IMR-90 (cell line): ENCODE results near the gene AGK. TPM values are rescaled to one million over a fixed set of nuclear protein-coding genes. Genes with fewer than 3 reads are reported as not detected.
A peak's percentile ranks its signal among the peaks of the same experiment; 100 is the strongest.

Experiments used
- ATAC-seq: fragments of 200-7000 bp; cut with Tn5 transposase; 2 replicates; pipeline ENCODE4 v1.9.1; 2020; ENCODE audit warnings: low read depth, mild to moderate bottlenecking, moderate library complexity
- BruUV-seq: library from RNA; stranded (reverse); fragments of 400-500 nt; replicated peaks from 2 replicates; lab custom pipeline; 2021; lab: Mats Ljungman, UMichigan
- CTCF ChIA-PET: fragments of 300-600 bp; formaldehyde crosslinking; extraction: SDS; loops from one replicate; lab custom pipeline; 2021; ENCODE audit warnings: antibody characterized with exemption; lab: Yijun Ruan, JAX
- POLR2A ChIA-PET: fragments of 300-600 bp; sonication (Branson Sonifier 250); formaldehyde crosslinking; loops from one replicate; lab custom pipeline; 2022; ENCODE audit warnings: antibody characterized with exemption; ENCODE audit not compliant: unreplicated experiment; lab: Charles Lee
- DNase-seq: peaks from one replicate; pipeline ENCODE4 v3.0.0; 2013
- H2AFZ ChIP-seq: replicated peaks from 2 replicates; pipeline ENCODE3; 2013; ENCODE audit warnings: low read length, mild to moderate bottlenecking; ENCODE audit not compliant: poor library complexity
- H2AK5ac ChIP-seq: 2 replicates; pipeline ENCODE4 v1.6.1; 2013; ENCODE audit warnings: low read depth, low read length, inconsistent platforms
- H2AK9ac ChIP-seq: replicated peaks from 2 replicates; pipeline ENCODE3; 2013; ENCODE audit warnings: mild to moderate bottlenecking, low read depth, low read length, moderate library complexity; ENCODE audit not compliant: poor library complexity
- H2BK120ac ChIP-seq: 2 replicates; pipeline ENCODE4 v1.6.1; 2013; ENCODE audit warnings: low read depth, low read length, inconsistent platforms
- H2BK15ac ChIP-seq: 3 replicates; pipeline ENCODE4 v1.6.1; 2013; ENCODE audit warnings: low read depth, low read length, inconsistent platforms
- H2BK20ac ChIP-seq: 2 replicates; pipeline ENCODE4 v1.6.1; 2013; ENCODE audit warnings: low read depth, mild to moderate bottlenecking, inconsistent platforms, low read length, moderate library complexity
- H2BK5ac ChIP-seq: 2 replicates; pipeline ENCODE4 v1.6.1; 2013; ENCODE audit warnings: mild to moderate bottlenecking, low read depth, low read length, inconsistent platforms; ENCODE audit not compliant: poor library complexity, severe bottlenecking
- H3K14ac ChIP-seq: replicated peaks from 2 replicates; pipeline ENCODE4 v1.6.1; 2013; ENCODE audit warnings: low read depth, low read length, inconsistent platforms
- H3K18ac ChIP-seq: 2 replicates; pipeline ENCODE4 v1.6.1; 2013; ENCODE audit warnings: low read depth, low read length, control low read depth
- H3K23ac ChIP-seq: 2 replicates; pipeline ENCODE4 v1.6.1; 2013; ENCODE audit warnings: low read depth, low read length, inconsistent platforms
- H3K27ac ChIP-seq: 2 replicates; pipeline ENCODE4 v1.5.1; 2013; ENCODE audit warnings: mild to moderate bottlenecking, control low read depth, low read length; ENCODE audit not compliant: insufficient read depth
- H3K27me3 ChIP-seq: 2 replicates; pipeline ENCODE4 v1.6.1; 2013; ENCODE audit warnings: low read length; ENCODE audit not compliant: control insufficient read depth, insufficient read depth
- H3K36me3 ChIP-seq: 2 replicates; pipeline ENCODE4 v1.6.1; 2013; ENCODE audit warnings: low read length, mixed read lengths; ENCODE audit not compliant: control insufficient read depth, insufficient read depth
- H3K4ac ChIP-seq: 2 replicates; pipeline ENCODE4 v1.6.1; 2013; ENCODE audit warnings: low read depth, low read length, inconsistent platforms
- H3K4me1 ChIP-seq: 2 replicates; pipeline ENCODE4 v1.6.1; 2013; ENCODE audit warnings: low read length, mixed read lengths; ENCODE audit not compliant: control insufficient read depth, insufficient read depth
- H3K4me2 ChIP-seq: 2 replicates; pipeline ENCODE4 v1.6.1; 2013; ENCODE audit warnings: low read depth, mild to moderate bottlenecking, control low read depth, low read length, moderate library complexity
- H3K4me3 ChIP-seq: 2 replicates; pipeline ENCODE4 v1.5.1; 2013; ENCODE audit warnings: low read depth, mild to moderate bottlenecking, control low read depth, low read length, moderate library complexity; ENCODE audit not compliant: insufficient read depth
- H3K56ac ChIP-seq: 2 replicates; pipeline ENCODE4 v1.6.1; 2013; ENCODE audit warnings: low read length, inconsistent platforms; ENCODE audit not compliant: insufficient read depth; ENCODE audit errors: extremely low read depth
- H3K79me1 ChIP-seq, 2 experiments: 2 replicates each; pipeline ENCODE4 v1.6.1; 2013; ENCODE audit warnings: low read length in 2 of 2, inconsistent platforms in 1 of 2, low read depth in 1 of 2
- H3K9ac ChIP-seq: 2 replicates; pipeline ENCODE4 v1.6.1; 2013; ENCODE audit warnings: low read depth, low read length, control low read depth
- H3K9me1 ChIP-seq: 2 replicates; pipeline ENCODE4 v1.6.1; 2013; ENCODE audit warnings: low read length, inconsistent platforms; ENCODE audit not compliant: insufficient read depth
- H3K9me3 ChIP-seq: 2 replicates; pipeline ENCODE4 v1.6.1; 2013; ENCODE audit warnings: low read length; ENCODE audit not compliant: control insufficient read depth, insufficient read depth
- H4K20me1 ChIP-seq: 2 replicates; pipeline ENCODE4 v1.6.1; 2013; ENCODE audit warnings: low read length, inconsistent platforms; ENCODE audit not compliant: insufficient read depth
- H4K5ac ChIP-seq: 2 replicates; pipeline ENCODE4 v1.6.1; 2013; ENCODE audit warnings: mild to moderate bottlenecking, low read depth, low read length, control low read depth
- H4K8ac ChIP-seq, 2 experiments: 2 replicates each; pipeline ENCODE4 v1.6.1; 2013; ENCODE audit warnings: low read depth in 2 of 2, low read length in 2 of 2, control low read depth in 1 of 2, inconsistent platforms in 1 of 2
- H4K91ac ChIP-seq: 2 replicates; pipeline ENCODE4 v1.6.1; 2013; ENCODE audit warnings: low read depth, low read length, inconsistent platforms; ENCODE audit not compliant: insufficient read depth
- BHLHE40 ChIP-seq: fragments of 150-350 bp; IDR thresholded peaks from 2 replicates; pipeline ENCODE4 v1.6.1; 2016; ENCODE audit warnings: mild to moderate bottlenecking, low read depth, low read length
- CHD1 ChIP-seq: IDR thresholded peaks from 2 replicates; pipeline ENCODE4 v1.6.1; 2012; ENCODE audit warnings: low read depth, low read length, improper control_type of control experiment
- MAFK ChIP-seq: IDR thresholded peaks from 2 replicates; pipeline ENCODE4 v1.6.1; 2012; ENCODE audit warnings: low read depth, low read length, improper control_type of control experiment
- MXI1 ChIP-seq: IDR thresholded peaks from 2 replicates; pipeline ENCODE4 v1.6.1; 2012; ENCODE audit warnings: low read depth, mild to moderate bottlenecking, low read length, moderate library complexity, borderline replicate concordance
- WGBS, 2 experiments: methylation state at CpG; one replicate each; pipeline versions ENCODE4 v1.1.5 to v1.1.7; 2013; ENCODE audit warnings: missing lambda C conversion rate in 2 of 2; ENCODE audit not compliant: insufficient read length in 1 of 2; ENCODE audit errors: extremely low coverage in 2 of 2; 5-methylcytosine and 5-hydroxymethylcytosine counted together
- dilution Hi-C: fragments of 300-500 bp; cut with HindIII; formaldehyde crosslinking; loops from one replicate; pipeline ENCODE4 v1.14.3; 2018; ENCODE audit warnings: low sequenced_read_pairs; ENCODE audit not compliant: unreplicated experiment
- in situ Hi-C: fragments of 300-500 bp; cut with MboI; formaldehyde crosslinking; loops from 3 replicates; pipeline ENCODE4 v1.14.3; 2019; ENCODE audit warnings: low sequenced_read_pairs, inconsistent platforms, mixed read lengths
- intact Hi-C: fragments of 100-400 bp; cut with micrococcal nuclease; formaldehyde crosslinking; loops from 2 replicates; pipeline ENCODE4 v1.10.0; 2022
- polyA plus RNA-seq, 3 experiments: library from polyadenylated mRNA; depleted of rRNA; stranded (reverse); fragments of >200 nt; gene quantifications; 2 replicates each; pipeline ENCODE4 v1.2.3, GENCODE V29; 2012; ENCODE audit warnings: low replicate concordance in 1 of 3
- total RNA-seq: library from RNA; depleted of rRNA; stranded (reverse); fragments of >200 nt; gene quantifications from 2 replicates; pipeline ENCODE4 v1.2.3, GENCODE V29; 2012
- TF ChIP-seq, protein P1 (sequence below): conservative IDR thresholded peaks from 2 replicates; pipeline ENCODE4 v1.5.1; 2012; ENCODE audit warnings: mild to moderate bottlenecking, low read depth, low read length, improper control_type of control experiment

The AGK gene
- total and polyA plus RNA-seq, 2 of the 4 experiments (the other 2 are of a cell fraction): 35.5 to 37.3 TPM

DNA sequence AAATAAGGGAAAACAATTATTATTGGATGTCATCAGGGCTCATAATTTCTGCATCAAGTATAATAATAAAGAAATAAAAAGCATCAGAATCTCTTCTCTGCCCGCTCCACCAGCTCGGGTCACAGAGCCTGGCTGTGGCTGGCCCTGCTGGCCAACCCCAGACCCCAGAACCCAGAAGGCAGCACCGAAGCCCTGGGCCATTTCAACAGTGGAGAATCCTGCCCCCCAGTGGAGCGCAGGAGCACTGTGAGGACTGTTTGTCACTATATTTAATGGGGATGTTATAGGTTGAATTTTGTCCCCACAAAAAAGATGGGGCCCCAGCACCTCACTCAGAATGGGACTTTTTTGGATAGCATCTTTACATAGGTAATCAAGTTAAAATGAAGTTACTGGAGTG, 123.5 kb downstream of the AGK start:
- Histone ChIP-seq H2BK120ac (no peak overlapping the region), H3K79me1 (no peaks in the 10 kb centered on the region), H4K20me1 (no peaks in the 10 kb centered on the region), H2AK9ac (no peak overlapping the region), H3K9ac (no peak overlapping the region), H4K91ac (no peak overlapping the region), H2BK15ac (no peak overlapping the region), H3K14ac (no peak overlapping the region), H3K27ac (no peak overlapping the region), H3K27me3 (no peaks in the 10 kb centered on the region), H4K5ac (no peak overlapping the region), H3K18ac (no peak overlapping the region), H2BK20ac (no peak overlapping the region), H2AK5ac (no peak overlapping the region), H4K8ac (no peak overlapping the region), H3K4me1 (no peaks in the 10 kb centered on the region), H3K23ac (no peak overlapping the region), H3K4me3 (no peak overlapping the region), H3K56ac (no peak overlapping the region), H2BK5ac (no peak overlapping the region), H3K36me3 (peaks cover 1% of the 10 kb centered on the region; the same call in 1 of the 2 replicates), H2AFZ (no peak overlapping the region), H3K9me1 (no peaks in the 10 kb centered on the region), H3K4me2 (no peak overlapping the region), H3K4ac (no peak overlapping the region), H3K9me3 (no peaks in the 10 kb centered on the region)
- dilution Hi-C loops: no loop called here
- POLR2A ChIA-PET: no interaction called here
- intact Hi-C loops: no loop called here
- no TSS peak for BruUV-seq
- in situ Hi-C loops: no loop called here
- DNase-seq (no peak), ATAC-seq (no peak)
- TF ChIP-seq MXI1 (no peak), MAFK (no peak), CHD1 (no peak), BHLHE40 (no peak)
- TF ChIP-seq, protein P1, sequence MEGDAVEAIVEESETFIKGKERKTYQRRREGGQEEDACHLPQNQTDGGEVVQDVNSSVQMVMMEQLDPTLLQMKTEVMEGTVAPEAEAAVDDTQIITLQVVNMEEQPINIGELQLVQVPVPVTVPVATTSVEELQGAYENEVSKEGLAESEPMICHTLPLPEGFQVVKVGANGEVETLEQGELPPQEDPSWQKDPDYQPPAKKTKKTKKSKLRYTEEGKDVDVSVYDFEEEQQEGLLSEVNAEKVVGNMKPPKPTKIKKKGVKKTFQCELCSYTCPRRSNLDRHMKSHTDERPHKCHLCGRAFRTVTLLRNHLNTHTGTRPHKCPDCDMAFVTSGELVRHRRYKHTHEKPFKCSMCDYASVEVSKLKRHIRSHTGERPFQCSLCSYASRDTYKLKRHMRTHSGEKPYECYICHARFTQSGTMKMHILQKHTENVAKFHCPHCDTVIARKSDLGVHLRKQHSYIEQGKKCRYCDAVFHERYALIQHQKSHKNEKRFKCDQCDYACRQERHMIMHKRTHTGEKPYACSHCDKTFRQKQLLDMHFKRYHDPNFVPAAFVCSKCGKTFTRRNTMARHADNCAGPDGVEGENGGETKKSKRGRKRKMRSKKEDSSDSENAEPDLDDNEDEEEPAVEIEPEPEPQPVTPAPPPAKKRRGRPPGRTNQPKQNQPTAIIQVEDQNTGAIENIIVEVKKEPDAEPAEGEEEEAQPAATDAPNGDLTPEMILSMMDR: 0 out of 2 replicates have a peak, but pooled peaks have one; percentile 11
- WGBS, 2 experiments: no CpG with 5 or more reads among the region's 4 CpGs
- CTCF ChIA-PET: no interaction called here
